ENCODE results near the gene BID. TPM values are rescaled to one million over a fixed set of nuclear protein-coding genes. Genes with fewer than 3 reads are reported as not detected.

The BID gene
- total RNA-seq, 1 donor from 2014 or later = 24.6 TPM

GRCh38 chr22:17782621-17783020 is 8.4 kb upstream of the BID start:
- Mint-ChIP-seq H3K27me3 (peaks cover 9% of the 10 kb centered on the region), H3K27ac (no peak overlapping the region), H3K36me3 (ENCODE audit: insufficient read depth) (no peaks in the 10 kb centered on the region), H3K9me3 (ENCODE audit: low read depth) (no peaks in the 10 kb centered on the region), H3K4me3 (ENCODE audit: low read depth) (no peak overlapping the region), H3K4me1 (ENCODE audit: low read depth) (no peaks in the 10 kb centered on the region)
- no peak for TF ChIP-seq CTCF (IDR thresholded peaks at IDR 0.05; ENCODE audit: unreplicated experiment)
- no peak for DNase-seq (ENCODE audit: low spot score, unreplicated experiment)

- Mint-ChIP-seq H3K4me3 (ENCODE audit: low read depth) (no peak overlapping the region), H3K27ac (no peak overlapping the region), H3K9me3 (ENCODE audit: low read depth) (no peaks in the 10 kb centered on the region), H3K36me3 (ENCODE audit: insufficient read depth) (no peaks in the 10 kb centered on the region), H3K4me1 (ENCODE audit: low read depth) (no peaks in the 10 kb centered on the region), H3K27me3 (peaks cover 14% of the 10 kb centered on the region)
- TF ChIP-seq CTCF (IDR thresholded peaks at IDR 0.05; ENCODE audit: unreplicated experiment) = no peak
- no peak for DNase-seq (ENCODE audit: low spot score, unreplicated experiment)
These were observed 7.9 kb upstream of the BID start for GRCh38 chr22:17782158-17782557.

DNA sequence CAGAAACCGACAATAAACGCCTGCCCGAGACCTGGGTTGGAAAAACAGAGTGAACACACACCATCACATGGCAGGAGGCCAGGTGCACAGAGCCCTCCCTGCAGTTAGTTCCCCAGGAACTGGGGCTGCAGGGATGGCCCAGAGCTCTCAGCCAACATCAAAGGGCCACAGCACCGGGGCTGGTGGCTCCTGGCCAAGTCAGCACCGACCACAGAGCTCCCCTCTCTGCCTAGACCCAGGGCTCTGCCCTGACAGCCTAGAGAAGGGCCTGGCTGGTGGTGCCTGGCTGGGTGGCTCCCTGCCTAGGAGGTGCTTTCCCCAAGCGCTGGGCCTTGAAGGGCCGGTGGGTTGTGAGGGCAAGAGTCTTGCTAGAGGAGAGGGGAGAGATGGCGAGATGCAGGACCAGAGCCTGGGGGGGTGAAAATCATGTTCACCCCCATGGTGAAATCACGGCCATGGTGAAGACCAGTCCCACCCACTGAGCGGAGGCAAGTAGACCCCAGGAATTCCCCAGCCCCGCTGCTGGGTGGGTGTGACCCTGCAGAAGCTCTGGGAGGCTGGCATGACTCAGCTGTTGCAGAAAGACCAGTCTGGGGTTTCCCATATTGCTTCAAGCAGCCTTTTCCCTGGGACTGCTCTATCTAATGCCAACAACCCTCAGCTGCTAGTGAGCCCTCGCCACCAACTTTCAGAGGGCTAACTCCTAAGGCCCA is 7.2 kb upstream of the BID start:
- no peak for DNase-seq (ENCODE audit: low spot score, unreplicated experiment)
- H3K4me1 Mint-ChIP-seq (ENCODE audit: low read depth) = no peaks in the 10 kb centered on the region
- no peaks in the 10 kb centered on the region for H3K9me3 Mint-ChIP-seq (ENCODE audit: low read depth)
- H3K4me3 Mint-ChIP-seq (ENCODE audit: low read depth) = no peak overlapping the region
- TF ChIP-seq CTCF (IDR thresholded peaks at IDR 0.05; ENCODE audit: unreplicated experiment) = no peak
- H3K27ac Mint-ChIP-seq = no peak overlapping the region
- H3K27me3 Mint-ChIP-seq = peaks cover 16% of the 10 kb centered on the region
- no peaks in the 10 kb centered on the region for H3K36me3 Mint-ChIP-seq (ENCODE audit: insufficient read depth)

GRCh38 chr22:17780741-17781318 is 6.6 kb upstream of the BID start:
- TF ChIP-seq CTCF (IDR thresholded peaks at IDR 0.05; ENCODE audit: unreplicated experiment) = no peak
- no peak overlapping the region for H3K4me3 Mint-ChIP-seq (ENCODE audit: low read depth)
- H3K27ac Mint-ChIP-seq = no peak overlapping the region
- no peaks in the 10 kb centered on the region for H3K4me1 Mint-ChIP-seq (ENCODE audit: low read depth)
- H3K36me3 Mint-ChIP-seq (ENCODE audit: insufficient read depth) = no peaks in the 10 kb centered on the region
- H3K27me3 Mint-ChIP-seq = peaks cover 20% of the 10 kb centered on the region
- no peaks in the 10 kb centered on the region for H3K9me3 Mint-ChIP-seq (ENCODE audit: low read depth)
- no peak for DNase-seq (ENCODE audit: low spot score, unreplicated experiment)

GRCh38 chr22:17780116-17780740 is 6.0 kb upstream of the BID start:
- Mint-ChIP-seq H3K27ac (no peak overlapping the region), H3K36me3 (ENCODE audit: insufficient read depth) (no peaks in the 10 kb centered on the region), H3K4me1 (ENCODE audit: low read depth) (no peaks in the 10 kb centered on the region), H3K4me3 (ENCODE audit: low read depth) (no peak overlapping the region), H3K9me3 (ENCODE audit: low read depth) (no peaks in the 10 kb centered on the region), H3K27me3 (peaks cover 25% of the 10 kb centered on the region)
- DNase-seq (ENCODE audit: low spot score, unreplicated experiment) = no peak
- TF ChIP-seq CTCF (IDR thresholded peaks at IDR 0.05; ENCODE audit: unreplicated experiment) = no peak
